ENCODE results near the gene COL9A3.

Gene COL9A3

GRCh38 chr20:62879275-62880146 lies 62.7 kb downstream of the COL9A3 start:
- no peak for DNase-seq (ENCODE audit: low read depth in 1 of 2, low spot score in 1 of 2)
- TF ChIP-seq REST (IDR thresholded peaks at IDR 0.05; ENCODE audit: insufficient replicate concordance, low read depth), result no peak
- H3K4me3 ChIP-seq (replicated peaks; ENCODE audit: insufficient read depth, low read length), result no peak overlapping the region
- no peaks in the 10 kb centered on the region for H3K27me3 ChIP-seq (ENCODE audit: insufficient read depth, poor library complexity, severe bottlenecking)
- no peak overlapping the region for H3K27ac ChIP-seq (replicated peaks)

- Histone ChIP-seq H3K27ac (replicated peaks) (no peak overlapping the region), H3K4me3 (replicated peaks; ENCODE audit: insufficient read depth, low read length) (no peak overlapping the region), H3K27me3 (ENCODE audit: insufficient read depth, poor library complexity, severe bottlenecking) (no peaks in the 10 kb centered on the region)
- TF ChIP-seq SPI1 (IDR thresholded peaks at IDR 0.05; ENCODE audit: borderline replicate concordance, low read depth), result no peak
- no peak for DNase-seq (ENCODE audit: low read depth in 1 of 2, low spot score in 1 of 2)
Measured at GRCh38 chr20:62880147-62880934, 63.5 kb downstream of the COL9A3 start.

GRCh38 chr20:62880935-62881661 lies 64.2 kb downstream of the COL9A3 start:
- H3K27me3 ChIP-seq (ENCODE audit: insufficient read depth, poor library complexity, severe bottlenecking), result no peaks in the 10 kb centered on the region
- no peak for DNase-seq (ENCODE audit: low read depth in 1 of 2, low spot score in 1 of 2)
- no peak overlapping the region for H3K27ac ChIP-seq (replicated peaks)
- H3K4me3 ChIP-seq (replicated peaks; ENCODE audit: insufficient read depth, low read length), result no peak overlapping the region
- TF ChIP-seq GABPA (IDR thresholded peaks at IDR 0.05; ENCODE audit: low read depth) (no peak), POLR2AphosphoS5 (IDR thresholded peaks at IDR 0.05; ENCODE audit: low read depth) (no peak), REST (IDR thresholded peaks at IDR 0.05; ENCODE audit: insufficient replicate concordance, low read depth) (no peak), SPI1 (IDR thresholded peaks at IDR 0.05; ENCODE audit: borderline replicate concordance, low read depth) (no peak)
- TF ChIP-seq, protein P1, sequence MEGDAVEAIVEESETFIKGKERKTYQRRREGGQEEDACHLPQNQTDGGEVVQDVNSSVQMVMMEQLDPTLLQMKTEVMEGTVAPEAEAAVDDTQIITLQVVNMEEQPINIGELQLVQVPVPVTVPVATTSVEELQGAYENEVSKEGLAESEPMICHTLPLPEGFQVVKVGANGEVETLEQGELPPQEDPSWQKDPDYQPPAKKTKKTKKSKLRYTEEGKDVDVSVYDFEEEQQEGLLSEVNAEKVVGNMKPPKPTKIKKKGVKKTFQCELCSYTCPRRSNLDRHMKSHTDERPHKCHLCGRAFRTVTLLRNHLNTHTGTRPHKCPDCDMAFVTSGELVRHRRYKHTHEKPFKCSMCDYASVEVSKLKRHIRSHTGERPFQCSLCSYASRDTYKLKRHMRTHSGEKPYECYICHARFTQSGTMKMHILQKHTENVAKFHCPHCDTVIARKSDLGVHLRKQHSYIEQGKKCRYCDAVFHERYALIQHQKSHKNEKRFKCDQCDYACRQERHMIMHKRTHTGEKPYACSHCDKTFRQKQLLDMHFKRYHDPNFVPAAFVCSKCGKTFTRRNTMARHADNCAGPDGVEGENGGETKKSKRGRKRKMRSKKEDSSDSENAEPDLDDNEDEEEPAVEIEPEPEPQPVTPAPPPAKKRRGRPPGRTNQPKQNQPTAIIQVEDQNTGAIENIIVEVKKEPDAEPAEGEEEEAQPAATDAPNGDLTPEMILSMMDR (IDR thresholded peaks at IDR 0.05; ENCODE audit: insufficient read depth, low read length), result no peak

DNA sequence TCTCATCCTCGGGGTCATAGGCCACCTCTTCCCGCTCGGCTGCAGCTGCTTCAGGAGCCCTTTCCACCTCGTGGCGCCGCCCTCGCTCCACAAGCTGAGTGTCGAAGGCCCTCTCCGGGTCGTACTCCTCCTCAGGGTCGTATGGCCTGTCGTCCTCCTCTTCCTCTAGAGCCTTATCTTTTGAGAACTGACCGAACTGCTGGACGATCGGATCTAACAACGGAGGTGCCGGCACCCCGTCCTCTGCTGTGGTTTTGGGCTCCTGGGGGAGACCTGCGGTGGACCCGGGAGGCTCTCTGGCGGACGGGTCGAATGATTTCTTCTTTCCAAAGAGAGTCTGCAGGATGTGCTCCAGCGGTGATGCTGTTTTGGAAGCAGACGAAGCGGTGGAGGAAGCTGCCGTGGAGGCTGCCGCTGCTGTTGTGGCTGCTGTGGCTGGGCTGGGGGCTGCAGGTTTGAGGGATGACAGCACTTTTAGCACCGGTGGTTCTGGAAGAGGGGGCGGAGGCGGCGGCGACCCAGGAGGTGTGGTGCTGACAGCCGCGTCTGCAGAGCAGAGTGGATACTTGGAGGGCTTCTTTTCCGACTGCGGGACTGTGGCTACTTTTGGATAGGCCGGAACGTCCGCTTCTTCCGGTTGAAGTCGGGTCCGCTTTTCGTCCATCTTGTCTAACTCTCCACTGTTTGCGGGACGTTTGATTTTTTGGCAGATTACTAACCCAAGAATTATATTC lies 65.0 kb downstream of the COL9A3 start:
- Histone ChIP-seq H3K27ac (replicated peaks) (no peak overlapping the region), H3K27me3 (ENCODE audit: insufficient read depth, poor library complexity, severe bottlenecking) (no peaks in the 10 kb centered on the region), H3K4me3 (replicated peaks; ENCODE audit: insufficient read depth, low read length) (no peak overlapping the region)
- DNase-seq (ENCODE audit: low read depth in 1 of 2, low spot score in 1 of 2), result no peak
- TF ChIP-seq, protein P1 (IDR thresholded peaks at IDR 0.05; ENCODE audit: insufficient read depth, low read length), result no peak
- TF ChIP-seq POLR2AphosphoS5 (IDR thresholded peaks at IDR 0.05; ENCODE audit: low read depth), result no peak
- TF ChIP-seq GABPA (IDR thresholded peaks at IDR 0.05; ENCODE audit: low read depth), result no peak
- TF ChIP-seq SPI1 (IDR thresholded peaks at IDR 0.05; ENCODE audit: borderline replicate concordance, low read depth), result no peak
- no peak for TF ChIP-seq REST (IDR thresholded peaks at IDR 0.05; ENCODE audit: insufficient replicate concordance, low read depth)

Measured in HL-60 (cell line).